Purkinje cell (primary cell): Measurements from ENCODE around the gene XYLT1. TPM values are rescaled to one million over a fixed set of nuclear protein-coding genes. Genes with fewer than 3 reads are reported as not detected.

Experiments used
- polyA plus RNA-seq: library from polyadenylated mRNA; unstranded; fragments of >200 nt; fragmentation: Nextera tagmentation; gene quantifications from 2 replicates; pipeline ENCODE4 v1.2.1, GENCODE V29; 2014

XYLT1 gene
- 8.1 and 9.9 TPM in 2 replicates for polyA plus RNA-seq

GRCh38 chr16:17470908-17471718 is at the start of gene XYLT1:
Gene XYLT1 (minus strand): TSS chr16:17470960. CDS start chr16:17470796, 164 bp downstream.

